ENCODE measurements around the gene ZNF32.
A peak's percentile ranks its signal among the peaks of the same experiment; 100 is the strongest.

The ZNF32 gene

DNA sequence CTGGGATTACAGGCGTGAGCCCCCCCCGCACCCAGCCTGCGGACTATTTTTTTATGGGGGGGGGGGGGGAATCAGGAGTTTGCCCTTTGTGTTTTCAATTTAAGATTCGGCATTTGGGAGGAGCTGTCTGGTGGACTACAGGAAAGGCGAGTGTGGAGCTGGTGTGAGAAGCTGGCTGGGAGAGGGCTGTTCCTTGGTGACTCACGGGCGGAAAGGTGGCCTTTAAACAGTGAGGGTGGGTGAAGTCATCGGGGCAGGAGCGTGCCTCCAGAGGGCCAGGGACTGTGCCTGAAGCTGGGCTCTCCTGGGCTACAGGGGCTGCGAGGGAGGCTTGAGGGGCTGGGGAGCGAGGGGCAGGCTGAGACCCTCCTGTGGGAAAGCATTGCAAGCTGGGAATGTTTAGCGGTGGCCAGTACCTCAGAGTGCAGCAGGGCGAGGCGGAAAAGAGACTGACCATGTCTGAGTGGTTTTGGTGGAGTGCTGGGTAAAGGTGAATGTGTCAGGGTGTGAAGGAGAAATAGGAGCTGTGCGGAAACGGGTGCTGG, 39.7 kb upstream of the ZNF32 start:
- no peak overlapping the region for H3K4me3 ChIP-seq (ENCODE audit: low read length)
- TF ChIP-seq, protein P1, sequence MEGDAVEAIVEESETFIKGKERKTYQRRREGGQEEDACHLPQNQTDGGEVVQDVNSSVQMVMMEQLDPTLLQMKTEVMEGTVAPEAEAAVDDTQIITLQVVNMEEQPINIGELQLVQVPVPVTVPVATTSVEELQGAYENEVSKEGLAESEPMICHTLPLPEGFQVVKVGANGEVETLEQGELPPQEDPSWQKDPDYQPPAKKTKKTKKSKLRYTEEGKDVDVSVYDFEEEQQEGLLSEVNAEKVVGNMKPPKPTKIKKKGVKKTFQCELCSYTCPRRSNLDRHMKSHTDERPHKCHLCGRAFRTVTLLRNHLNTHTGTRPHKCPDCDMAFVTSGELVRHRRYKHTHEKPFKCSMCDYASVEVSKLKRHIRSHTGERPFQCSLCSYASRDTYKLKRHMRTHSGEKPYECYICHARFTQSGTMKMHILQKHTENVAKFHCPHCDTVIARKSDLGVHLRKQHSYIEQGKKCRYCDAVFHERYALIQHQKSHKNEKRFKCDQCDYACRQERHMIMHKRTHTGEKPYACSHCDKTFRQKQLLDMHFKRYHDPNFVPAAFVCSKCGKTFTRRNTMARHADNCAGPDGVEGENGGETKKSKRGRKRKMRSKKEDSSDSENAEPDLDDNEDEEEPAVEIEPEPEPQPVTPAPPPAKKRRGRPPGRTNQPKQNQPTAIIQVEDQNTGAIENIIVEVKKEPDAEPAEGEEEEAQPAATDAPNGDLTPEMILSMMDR (conservative IDR thresholded peaks at IDR 0.05; ENCODE audit: low read depth, low read length): no peak
- no peak for DNase-seq (ENCODE audit: low read depth)

DNA sequence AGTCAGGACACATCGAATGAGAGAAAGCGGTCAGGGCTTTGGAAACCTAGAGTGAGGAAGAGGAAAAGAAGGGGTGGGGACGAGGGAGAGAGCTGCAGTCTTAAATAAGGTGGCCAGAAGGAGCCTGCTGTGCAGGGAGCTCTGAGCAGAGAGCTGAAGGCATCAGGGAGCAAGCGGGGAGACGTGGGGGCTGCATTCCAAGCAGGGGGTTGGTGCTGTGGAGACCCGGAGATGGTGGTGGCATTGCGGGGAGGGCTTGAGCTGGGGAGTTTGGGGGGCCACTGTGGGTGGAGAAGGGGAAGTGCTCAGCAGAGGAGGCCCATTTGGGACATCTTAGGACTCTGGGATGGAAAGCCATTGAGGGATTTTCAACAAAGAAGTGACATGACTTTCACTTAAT, 38.7 kb upstream of the ZNF32 start:
- DNase-seq (ENCODE audit: low read depth): no peak
- no peak overlapping the region for H3K4me3 ChIP-seq (ENCODE audit: low read length)
- TF ChIP-seq, protein P1 (conservative IDR thresholded peaks at IDR 0.05; ENCODE audit: low read depth, low read length): no peak

DNA sequence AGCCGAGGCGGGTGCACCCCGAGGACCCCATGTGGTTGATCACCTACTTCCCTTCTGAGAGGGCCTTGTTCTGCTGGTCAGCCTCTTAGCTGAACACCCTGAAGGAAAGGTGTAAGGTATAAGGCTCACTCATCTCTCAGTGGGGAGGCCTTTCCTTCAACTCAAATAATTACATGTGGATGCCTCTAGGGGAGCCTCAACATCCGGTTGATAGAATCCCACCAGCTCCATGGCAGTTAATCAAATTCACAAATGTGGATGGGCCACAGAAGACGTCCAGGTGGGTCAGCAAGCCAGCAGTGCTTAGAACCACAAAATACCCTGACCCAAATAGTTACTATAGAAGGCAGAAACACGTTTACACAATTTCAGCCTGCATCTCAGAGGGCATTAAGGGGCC, 37.7 kb upstream of the ZNF32 start:
- DNase-seq (ENCODE audit: low read depth): no peak
- TF ChIP-seq, protein P1 (conservative IDR thresholded peaks at IDR 0.05; ENCODE audit: low read depth, low read length): peak; percentile 7
- H3K4me3 ChIP-seq (ENCODE audit: low read length): no peak overlapping the region

DNA sequence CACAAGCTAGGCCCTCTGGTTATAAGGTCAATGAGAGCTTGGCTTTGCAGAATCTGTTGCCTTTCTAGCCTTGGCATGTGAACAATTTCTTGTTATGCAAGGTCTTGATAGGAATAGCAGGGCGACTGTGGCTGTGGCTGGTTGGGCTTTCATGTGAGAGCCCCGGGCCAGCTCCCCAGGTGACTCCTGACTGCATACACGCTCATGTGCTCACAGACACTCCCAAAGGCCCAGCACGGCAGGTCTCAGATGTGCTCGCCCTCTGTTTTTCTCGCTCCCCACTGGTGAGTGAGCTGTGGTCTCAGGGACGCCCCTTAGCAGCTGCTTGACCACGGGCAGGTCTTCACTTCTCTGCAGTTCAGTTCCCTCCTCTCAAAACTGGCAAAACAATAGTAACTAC, 37.1 kb upstream of the ZNF32 start:
- H3K4me3 ChIP-seq (ENCODE audit: low read length): no peak overlapping the region
- TF ChIP-seq, protein P1 (conservative IDR thresholded peaks at IDR 0.05; ENCODE audit: low read depth, low read length): no peak
- DNase-seq (ENCODE audit: low read depth): no peak

DNA sequence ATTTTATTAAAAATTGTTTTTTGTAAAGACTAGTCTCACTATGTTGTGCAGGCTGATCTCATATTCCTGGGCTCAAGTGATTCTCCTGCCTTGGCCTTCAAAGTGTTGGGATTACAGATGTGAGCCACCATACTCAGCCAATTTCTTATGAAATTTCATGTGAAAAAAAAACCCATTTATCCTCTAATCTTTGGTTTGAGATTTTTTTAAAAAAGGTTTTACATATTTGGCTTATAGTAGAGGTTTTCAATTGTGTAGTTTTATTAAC, 35.5 kb upstream of the ZNF32 start:
- H3K4me3 ChIP-seq (ENCODE audit: low read length): no peak overlapping the region
- DNase-seq (ENCODE audit: low read depth): no peak
- TF ChIP-seq, protein P1 (conservative IDR thresholded peaks at IDR 0.05; ENCODE audit: low read depth, low read length): no peak

DNA sequence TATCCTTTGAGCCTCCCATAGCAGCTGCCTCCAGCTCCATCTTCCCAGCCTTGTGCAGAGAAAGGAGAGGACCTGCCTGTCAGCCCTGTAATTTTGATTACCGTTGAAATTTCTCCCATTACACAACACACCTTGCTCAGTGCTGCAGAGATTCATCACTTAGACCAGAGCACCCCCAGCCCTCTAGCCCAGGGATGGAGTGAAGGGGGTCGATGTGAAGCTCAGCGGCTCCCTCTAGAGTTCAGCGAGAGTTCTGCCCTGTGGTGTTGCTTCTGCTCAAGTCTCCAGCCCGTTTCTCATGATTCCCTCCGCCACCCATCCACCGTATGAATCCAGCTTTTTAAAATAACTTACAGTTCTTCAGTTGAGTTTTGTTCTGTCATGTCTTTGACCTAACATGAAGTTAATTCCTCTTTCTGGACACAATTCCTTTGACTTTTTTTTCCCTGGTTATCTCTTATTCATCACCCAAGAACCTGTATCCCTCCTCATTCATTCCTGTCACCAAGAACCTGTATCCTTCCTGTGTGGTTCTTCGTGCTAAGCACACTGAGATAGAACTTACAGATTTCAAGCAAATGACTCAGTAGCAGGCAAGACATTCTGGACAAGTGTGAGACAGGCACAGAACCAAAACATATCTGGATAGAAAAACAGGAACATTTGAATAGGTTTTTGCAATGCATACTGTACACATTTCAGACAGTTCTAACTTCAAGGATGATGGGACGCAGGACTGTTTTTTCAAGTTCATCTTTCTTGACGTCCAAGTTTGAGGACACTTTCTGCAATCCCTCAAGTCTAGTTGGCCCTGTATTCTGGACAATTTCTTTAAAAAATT, 35.0 kb upstream of the ZNF32 start:
- TF ChIP-seq, protein P1 (conservative IDR thresholded peaks at IDR 0.05; ENCODE audit: low read depth, low read length): peak; percentile 66
- no peak for DNase-seq (ENCODE audit: low read depth)
- H3K4me3 ChIP-seq (ENCODE audit: low read length): no peak overlapping the region

DNA sequence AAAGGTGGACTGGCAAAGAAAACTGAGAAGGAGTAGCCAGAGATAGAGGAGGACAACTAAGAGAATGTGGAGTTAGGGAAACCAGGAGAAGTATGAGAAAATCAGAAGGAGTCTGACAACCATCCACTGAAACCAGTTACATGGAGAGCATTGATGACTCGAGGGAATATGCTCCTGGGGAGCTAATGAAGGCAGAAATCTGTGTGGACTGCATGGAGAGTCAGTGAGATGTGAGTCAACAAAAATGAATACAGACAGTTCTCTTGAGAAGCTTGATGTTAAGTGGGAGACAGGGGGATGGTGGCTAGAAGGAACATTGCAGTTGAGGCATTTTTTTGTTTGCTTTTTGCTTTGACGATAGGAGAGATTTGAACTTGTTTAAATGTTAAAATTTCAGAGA, 34.3 kb upstream of the ZNF32 start:
- TF ChIP-seq, protein P1 (conservative IDR thresholded peaks at IDR 0.05; ENCODE audit: low read depth, low read length): no peak
- DNase-seq (ENCODE audit: low read depth): no peak
- H3K4me3 ChIP-seq (ENCODE audit: low read length): no peak overlapping the region
